Stimulated activated CD4-positive, alpha-beta T cell treated with anti-CD3 and anti-CD28 coated beads, Interleukin-2, amount 100 ng/mL, for 4 hours (primary cell): ENCODE data around the gene HYAL3.
"Not testable (repeated sequence)": the region's sequence is repeated elsewhere in the genome, so short reads cannot be mapped to it uniquely, and the experiment has no call there.

Source experiments
- DNase-seq: peaks from one replicate; pipeline ENCODE4 v3.0.0-alpha.2; 2020; ENCODE audit warnings: low read depth

Gene HYAL3

GRCh38 chr3:50290161-50290641 lies 9.0 kb downstream of the HYAL3 start:
- DNase-seq, result no peak

DNA sequence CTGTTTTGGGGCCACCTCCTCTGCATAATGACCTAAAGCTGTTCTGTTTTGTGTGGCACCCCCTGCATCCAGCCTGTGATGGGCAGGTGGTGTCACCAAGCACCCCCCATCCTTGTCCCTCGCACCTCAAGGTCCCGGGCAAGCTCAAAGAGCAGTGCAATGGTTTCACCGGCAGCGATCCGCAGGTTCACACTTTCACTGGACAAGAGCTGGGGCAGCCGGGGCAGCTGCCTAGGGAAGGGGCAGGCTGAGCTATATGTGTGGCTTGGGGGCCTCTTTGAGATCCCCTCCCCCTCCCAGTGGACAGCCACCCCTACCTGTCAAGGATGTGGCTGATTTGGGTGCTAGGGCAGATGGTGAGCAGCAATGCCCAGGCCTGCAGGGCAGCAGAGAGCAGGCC lies 10.1 kb downstream of the HYAL3 start:
- no peak for DNase-seq

DNA sequence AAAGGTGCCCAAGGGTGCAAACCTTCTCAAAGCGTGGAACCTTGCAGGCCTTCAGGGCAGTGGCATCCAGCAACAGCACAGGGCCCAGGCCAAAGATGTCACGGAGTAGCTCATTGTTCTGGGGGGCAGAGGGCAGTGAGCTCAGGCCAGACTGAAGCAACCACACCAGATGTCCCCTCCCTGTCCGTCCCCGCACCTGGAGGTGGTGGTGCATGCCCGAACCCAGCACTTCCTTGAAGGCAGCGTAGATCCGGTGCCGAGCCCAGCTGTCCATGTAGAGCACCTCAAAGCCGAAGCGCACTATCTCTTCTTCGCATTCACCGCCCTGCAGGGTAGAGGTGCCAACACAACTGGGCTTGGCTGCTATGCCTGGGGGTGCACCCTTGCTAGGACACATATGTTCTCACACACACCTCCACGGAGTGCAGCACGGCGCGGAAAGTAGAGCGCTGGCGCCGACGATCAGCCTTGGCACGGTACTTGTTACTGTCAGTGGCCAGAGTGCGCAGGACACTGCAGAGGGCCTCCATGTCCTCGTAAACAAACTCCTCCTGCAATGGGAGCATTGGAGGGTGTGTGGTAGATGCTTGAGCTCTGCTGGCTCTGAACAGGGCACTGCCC lies 10.7 kb downstream of the HYAL3 start:
- no peak for DNase-seq

DNA sequence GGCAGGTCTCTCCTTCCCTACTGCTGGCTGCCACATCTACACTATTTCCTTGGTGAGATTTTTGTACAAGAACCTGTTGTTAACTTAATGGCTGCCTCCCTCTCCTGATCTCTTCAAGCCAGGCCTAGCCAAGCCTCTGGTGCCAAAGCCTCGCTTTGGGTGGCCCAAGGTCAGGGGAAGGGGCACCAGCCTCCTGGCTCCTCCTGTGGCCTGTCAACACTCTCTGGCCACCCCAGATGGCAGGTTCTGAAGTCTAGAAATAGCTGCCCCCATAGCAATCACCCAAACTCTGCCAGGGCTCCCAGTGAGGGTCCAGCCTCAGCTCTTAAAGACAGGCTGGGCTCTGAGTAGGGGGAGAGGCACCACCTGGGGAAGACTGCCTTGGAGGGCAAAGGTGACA lies 11.9 kb downstream of the HYAL3 start:
- no peak for DNase-seq

GRCh38 chr3:50286322-50287227 lies 12.6 kb downstream of the HYAL3 start:
- no peak for DNase-seq

- DNase-seq, result not testable (repeated sequence)
These were observed 15.1 kb downstream of the HYAL3 start for GRCh38 chr3:50284121-50284520.

DNA sequence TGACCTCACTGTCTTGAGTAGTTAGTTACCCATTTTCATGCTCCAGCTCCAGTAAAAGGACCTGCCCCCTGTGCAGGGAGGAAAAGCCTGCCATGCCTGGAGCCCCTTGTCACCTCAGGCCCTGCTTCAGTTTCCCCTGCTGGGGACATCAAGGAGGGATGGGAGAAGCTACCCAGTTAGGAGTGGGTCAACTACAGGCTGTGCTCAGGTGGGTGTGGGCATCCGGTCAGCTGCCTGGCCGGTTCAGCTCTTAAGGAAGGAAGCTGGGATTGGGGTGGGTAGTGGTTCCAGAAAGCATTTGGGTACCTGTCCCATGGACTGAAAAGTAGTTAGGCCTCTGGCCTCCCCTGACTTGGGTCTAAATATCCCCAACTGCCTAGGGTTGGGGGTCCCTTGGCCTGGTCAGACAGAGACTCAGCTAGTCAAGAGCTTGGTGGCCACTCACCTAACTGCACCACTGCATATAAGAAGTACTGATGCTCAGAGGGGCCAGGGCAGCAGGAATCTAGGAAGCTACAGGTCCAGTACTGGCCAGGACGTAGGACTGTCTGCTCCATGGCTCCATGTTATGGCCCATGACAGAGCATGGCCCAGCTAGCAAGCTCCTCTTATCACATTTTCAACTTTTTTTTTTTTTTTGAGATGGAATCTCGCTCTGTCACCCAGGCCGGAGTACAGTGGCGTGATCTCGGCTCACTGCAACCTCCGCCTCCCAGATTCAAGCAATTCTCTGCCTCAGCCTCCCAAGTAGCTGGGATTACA lies 19.8 kb downstream of the HYAL3 start:
- DNase-seq, result no peak

DNA sequence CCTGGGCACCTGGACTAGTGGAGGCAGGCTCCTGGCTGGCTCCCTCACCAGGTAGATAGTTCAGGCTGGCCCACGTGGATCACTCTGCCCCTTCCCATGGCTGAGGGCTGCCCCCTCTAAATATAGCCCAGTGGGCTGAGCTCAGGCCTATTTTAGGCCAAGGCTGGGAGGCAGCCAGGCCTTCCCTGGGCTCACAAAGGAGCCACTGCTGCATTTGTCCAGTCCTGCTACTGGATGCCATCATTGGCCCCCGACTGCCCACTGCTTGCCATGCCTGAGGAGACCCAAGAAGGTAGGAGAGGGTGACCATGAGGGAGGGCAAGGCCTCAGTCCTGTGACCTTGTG lies 20.4 kb downstream of the HYAL3 start, which contains the start of gene LSMEM2:
Gene LSMEM2 (plus strand): TSS at position 208 of the 345 bp plus-strand sequence. CDS start 27 bp downstream, at position 235.
- DNase-seq, result no peak

DNA sequence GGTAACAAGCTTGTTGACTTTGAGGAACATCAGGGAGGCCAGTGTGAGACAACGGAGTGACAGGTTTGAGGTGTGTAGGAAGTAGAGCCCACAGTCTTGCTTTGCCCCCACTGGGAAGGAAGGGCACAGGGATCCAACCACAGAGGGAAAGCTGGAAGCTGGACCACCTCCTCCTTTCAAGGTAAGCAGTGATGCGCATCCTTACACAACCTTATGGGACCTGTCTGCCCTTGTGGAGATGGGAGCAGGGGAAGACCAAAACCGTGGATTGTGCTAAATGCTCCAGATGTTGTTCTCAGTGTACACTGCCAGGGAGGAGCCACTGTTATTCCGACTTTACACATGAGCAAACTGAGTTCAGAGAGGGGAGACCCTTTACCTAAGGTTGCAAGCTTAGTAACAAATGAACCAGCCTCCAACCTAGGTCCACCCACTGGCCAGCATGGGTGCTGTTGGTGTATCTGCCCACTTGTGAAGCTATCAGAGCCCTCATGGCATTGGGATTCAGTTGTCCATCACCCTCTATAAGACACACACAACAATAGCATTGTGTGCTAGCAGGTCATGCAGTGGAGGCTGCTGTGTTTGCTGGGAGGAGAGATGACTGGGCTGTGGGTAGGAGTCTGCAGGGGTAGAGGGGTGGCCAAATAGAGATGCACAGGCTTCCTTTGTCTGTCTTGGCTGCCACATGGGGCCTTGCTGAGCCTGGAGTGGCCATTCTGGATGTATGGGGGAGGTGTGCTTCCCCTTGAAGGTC lies 20.9 kb downstream of the HYAL3 start:
- no peak for DNase-seq

- no peak for DNase-seq
These were observed 22.5 kb downstream of the HYAL3 start for GRCh38 chr3:50276762-50277101.

- no peak for DNase-seq
These were observed 23.0 kb downstream of the HYAL3 start for GRCh38 chr3:50275996-50276761.

- DNase-seq, result no peak
These were observed 23.8 kb downstream of the HYAL3 start for GRCh38 chr3:50275141-50275995.

GRCh38 chr3:50274371-50275104 lies 24.7 kb downstream of the HYAL3 start:
- peak; percentile 51 for DNase-seq

- DNase-seq, result no peak
These were observed 25.5 kb downstream of the HYAL3 start for GRCh38 chr3:50273689-50274065.

DNA sequence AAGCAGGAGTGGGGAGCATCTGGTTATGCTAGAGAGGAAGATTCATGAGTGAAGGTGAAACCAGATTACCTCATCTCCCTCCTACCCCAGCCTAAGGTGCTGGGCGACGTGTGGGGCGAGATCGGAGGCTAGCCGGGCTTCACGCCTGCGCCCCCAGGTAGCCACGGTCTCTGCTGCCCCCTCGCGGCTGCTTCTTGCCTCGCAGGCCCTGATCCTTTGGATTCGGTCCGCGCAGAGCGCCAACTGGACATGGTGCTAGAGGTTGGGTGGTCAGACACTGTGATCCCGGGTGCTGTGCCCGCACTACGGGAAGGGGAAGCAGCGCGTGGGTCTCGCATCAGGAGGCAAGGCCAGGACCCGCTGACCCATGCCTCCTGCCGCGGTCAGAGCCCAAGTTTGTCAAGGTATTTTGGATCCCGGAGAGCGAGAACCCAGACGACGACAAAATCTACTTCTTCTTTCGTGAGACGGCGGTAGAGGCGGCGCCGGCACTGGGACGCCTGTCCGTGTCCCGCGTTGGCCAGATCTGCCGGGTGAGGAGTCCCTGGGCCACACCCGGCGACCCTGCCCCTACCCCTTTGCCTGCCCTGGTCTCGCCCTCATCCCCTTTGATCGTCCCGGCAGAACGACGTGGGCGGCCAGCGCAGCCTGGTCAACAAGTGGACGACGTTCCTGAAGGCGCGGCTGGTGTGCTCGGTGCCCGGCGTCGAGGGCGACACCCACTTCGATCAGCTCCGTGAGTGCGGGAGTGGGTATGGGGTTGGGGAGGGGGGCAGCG lies 26.1 kb downstream of the HYAL3 start:
- DNase-seq, result peak; percentile 79

GRCh38 chr3:50272538-50272910 lies 26.7 kb downstream of the HYAL3 start:
- DNase-seq, result not testable (repeated sequence)

DNA sequence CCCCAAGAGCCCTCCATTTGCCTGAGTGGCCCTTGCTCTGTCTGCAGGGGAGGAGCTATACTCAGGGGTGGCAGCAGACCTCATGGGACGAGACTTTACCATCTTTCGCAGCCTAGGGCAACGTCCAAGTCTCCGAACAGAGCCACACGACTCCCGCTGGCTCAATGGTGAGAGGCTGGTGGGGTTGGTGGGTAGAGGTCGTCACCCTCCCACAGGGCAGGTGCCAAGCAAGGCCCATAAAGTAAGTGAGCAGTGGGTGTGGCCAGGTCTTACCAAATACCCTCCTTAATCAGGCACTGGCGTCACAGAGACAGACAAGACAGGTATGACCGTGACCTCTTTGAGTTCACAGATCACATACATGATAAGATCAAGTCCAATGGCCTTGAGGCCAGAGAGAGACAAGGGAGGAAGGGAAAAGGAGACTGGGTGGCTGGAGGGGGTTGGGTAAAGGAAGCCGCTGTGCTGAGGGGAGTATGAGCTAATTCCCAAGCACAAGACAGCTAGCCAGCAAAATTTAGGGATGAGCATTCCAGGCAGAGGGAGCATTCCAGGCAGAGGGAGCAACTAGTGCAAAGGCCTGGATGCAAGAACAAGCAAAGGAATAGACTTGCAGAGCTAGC lies 27.8 kb downstream of the HYAL3 start:
- DNase-seq, result no peak
